ENCODE measurements around the gene MDGA2.

The MDGA2 gene

GRCh38 chr14:47103771-47104170 is 571.6 kb downstream of the MDGA2 start:
- no peak for TF ChIP-seq EZH2phosphoT487 (conservative IDR thresholded peaks at IDR 0.05; ENCODE audit: low read length)
- TF ChIP-seq CTCF (IDR thresholded peaks at IDR 0.05; ENCODE audit: insufficient read depth, low read length, poor library complexity, severe bottlenecking): no peak
- H3K9me2 ChIP-seq (replicated peaks; ENCODE audit: insufficient read depth, low read length): no peaks in the 10 kb centered on the region
- H3K27ac ChIP-seq (ENCODE audit: low read depth, low read length): no peak overlapping the region
- no peak overlapping the region for H3K4me3 ChIP-seq (ENCODE audit: insufficient read depth, low read length, poor library complexity, severe bottlenecking)
- H3K9ac ChIP-seq (ENCODE audit: low read length): no peak overlapping the region
- no peaks in the 10 kb centered on the region for H3K79me2 ChIP-seq (ENCODE audit: insufficient read depth, low read length)
- H3F3A ChIP-seq (ENCODE audit: insufficient read depth): no peaks in the 10 kb centered on the region
- no peak overlapping the region for H3K4me2 ChIP-seq (ENCODE audit: low read depth, low read length, poor library complexity, severe bottlenecking)
- no peak overlapping the region for H2AFZ ChIP-seq (ENCODE audit: low read depth, low read length, severe bottlenecking)
- no peaks in the 10 kb centered on the region for H3K9me3 ChIP-seq (ENCODE audit: insufficient read depth, low read length)
- H3K27me3 ChIP-seq (ENCODE audit: low read length): no peaks in the 10 kb centered on the region
- H4K20me1 ChIP-seq (ENCODE audit: low read depth, low read length): no peaks in the 10 kb centered on the region
- no peaks in the 10 kb centered on the region for H3K36me3 ChIP-seq (ENCODE audit: low read length)

GRCh38 chr14:47102472-47102871 is 572.9 kb downstream of the MDGA2 start:
- no peaks in the 10 kb centered on the region for H4K20me1 ChIP-seq (ENCODE audit: low read depth, low read length)
- no peak overlapping the region for H3K4me2 ChIP-seq (ENCODE audit: low read depth, low read length, poor library complexity, severe bottlenecking)
- H3K36me3 ChIP-seq (ENCODE audit: low read length): no peaks in the 10 kb centered on the region
- H3F3A ChIP-seq (ENCODE audit: insufficient read depth): no peaks in the 10 kb centered on the region
- no peak overlapping the region for H3K27ac ChIP-seq (ENCODE audit: low read depth, low read length)
- no peaks in the 10 kb centered on the region for H3K9me3 ChIP-seq (ENCODE audit: insufficient read depth, low read length)
- H3K9ac ChIP-seq (ENCODE audit: low read length): no peak overlapping the region
- H3K9me2 ChIP-seq (replicated peaks; ENCODE audit: insufficient read depth, low read length): no peaks in the 10 kb centered on the region
- no peaks in the 10 kb centered on the region for H3K79me2 ChIP-seq (ENCODE audit: insufficient read depth, low read length)
- H3K4me3 ChIP-seq (ENCODE audit: insufficient read depth, low read length, poor library complexity, severe bottlenecking): no peak overlapping the region
- H2AFZ ChIP-seq (ENCODE audit: low read depth, low read length, severe bottlenecking): no peak overlapping the region
- H3K27me3 ChIP-seq (ENCODE audit: low read length): no peaks in the 10 kb centered on the region
- TF ChIP-seq EZH2phosphoT487 (conservative IDR thresholded peaks at IDR 0.05; ENCODE audit: low read length) (no peak), CTCF (IDR thresholded peaks at IDR 0.05; ENCODE audit: insufficient read depth, low read length, poor library complexity, severe bottlenecking) (no peak)

GRCh38 chr14:47085678-47086077 is 589.7 kb downstream of the MDGA2 start:
- Histone ChIP-seq H3K4me3 (ENCODE audit: insufficient read depth, low read length, poor library complexity, severe bottlenecking) (no peak overlapping the region), H3K9me3 (ENCODE audit: insufficient read depth, low read length) (no peaks in the 10 kb centered on the region), H3F3A (ENCODE audit: insufficient read depth) (no peaks in the 10 kb centered on the region), H3K27me3 (ENCODE audit: low read length) (no peaks in the 10 kb centered on the region), H3K9ac (ENCODE audit: low read length) (no peak overlapping the region), H3K4me2 (ENCODE audit: low read depth, low read length, poor library complexity, severe bottlenecking) (no peak overlapping the region), H3K9me2 (replicated peaks; ENCODE audit: insufficient read depth, low read length) (no peaks in the 10 kb centered on the region), H3K36me3 (ENCODE audit: low read length) (no peaks in the 10 kb centered on the region), H3K79me2 (ENCODE audit: insufficient read depth, low read length) (no peaks in the 10 kb centered on the region), H3K27ac (ENCODE audit: low read depth, low read length) (no peak overlapping the region), H2AFZ (ENCODE audit: low read depth, low read length, severe bottlenecking) (no peak overlapping the region), H4K20me1 (ENCODE audit: low read depth, low read length) (no peaks in the 10 kb centered on the region)
- TF ChIP-seq CTCF (IDR thresholded peaks at IDR 0.05; ENCODE audit: insufficient read depth, low read length, poor library complexity, severe bottlenecking) (no peak), EZH2phosphoT487 (conservative IDR thresholded peaks at IDR 0.05; ENCODE audit: low read length) (no peak)

Measured in SU-DHL-6 (cell line).